ENCODE data around the gene BRINP3.

BRINP3 gene

GRCh38 chr1:190104961-190105360, 372.7 kb downstream of the BRINP3 start:
- DNase-seq (ENCODE audit: low read depth) = no peak

- DNase-seq (ENCODE audit: low read depth) = no peak
Measured at GRCh38 chr1:190102757-190103326, 374.8 kb downstream of the BRINP3 start.

DNA sequence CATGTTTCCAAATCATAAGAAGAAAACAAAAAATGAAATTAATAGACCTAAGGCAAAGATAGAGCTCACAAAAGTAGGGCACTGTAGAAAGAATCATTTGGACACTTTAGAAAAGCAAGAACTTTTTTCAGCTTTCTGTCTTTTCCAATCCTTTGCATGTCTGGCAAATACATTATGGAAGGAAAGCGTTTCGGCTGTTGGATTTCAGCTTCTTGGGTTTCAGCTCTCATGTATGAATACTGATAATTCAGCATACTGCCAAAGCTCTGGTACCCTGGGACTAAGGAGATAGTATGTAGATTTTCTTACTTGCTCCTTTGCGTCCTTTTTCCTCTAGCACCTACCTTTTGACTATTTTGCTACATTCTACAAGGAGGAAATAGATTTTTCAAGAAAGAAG, 375.9 kb downstream of the BRINP3 start:
- DNase-seq (ENCODE audit: low read depth) = no peak

DNA sequence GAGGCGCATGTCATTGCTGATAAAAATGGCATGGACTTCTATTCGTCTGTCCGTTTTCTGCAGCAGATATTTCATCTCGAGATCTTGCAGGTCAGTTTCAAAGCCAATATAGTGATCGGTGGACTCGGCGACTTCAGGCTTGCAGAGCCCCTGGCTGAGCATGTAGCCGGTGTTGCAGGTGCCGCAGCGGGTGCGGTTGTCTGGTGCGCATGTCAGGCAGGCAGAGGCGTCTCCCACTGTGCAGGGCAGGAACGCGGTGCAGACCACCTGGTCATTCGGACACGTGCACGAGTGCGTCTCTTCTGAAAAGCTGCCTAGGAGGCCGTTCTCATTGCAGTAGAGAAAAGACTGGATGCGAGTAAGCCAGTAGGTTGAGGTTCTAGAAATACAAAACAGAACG, 378.9 kb downstream of the BRINP3 start:
- DNase-seq (ENCODE audit: low read depth) = no peak

DNA sequence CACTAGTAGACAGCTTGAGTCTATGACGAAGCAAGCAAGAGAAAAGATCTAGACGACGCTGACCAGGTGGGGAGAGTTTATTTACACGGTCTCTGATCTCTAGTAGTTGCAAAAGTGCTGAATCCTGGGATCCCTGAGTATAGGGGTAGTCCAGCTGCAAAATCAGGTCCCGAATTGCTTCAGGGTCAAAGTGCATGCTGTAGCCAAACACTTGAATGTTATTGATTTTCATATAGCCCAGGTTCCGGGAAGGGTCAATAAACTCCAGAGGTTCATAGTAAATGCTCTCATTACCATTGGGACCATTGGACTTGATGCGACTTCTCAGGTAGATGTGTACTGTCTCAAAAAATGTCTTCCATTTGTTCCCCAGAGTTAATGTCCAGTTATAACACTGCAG, 379.6 kb downstream of the BRINP3 start:
- no peak for DNase-seq (ENCODE audit: low read depth)

DNA sequence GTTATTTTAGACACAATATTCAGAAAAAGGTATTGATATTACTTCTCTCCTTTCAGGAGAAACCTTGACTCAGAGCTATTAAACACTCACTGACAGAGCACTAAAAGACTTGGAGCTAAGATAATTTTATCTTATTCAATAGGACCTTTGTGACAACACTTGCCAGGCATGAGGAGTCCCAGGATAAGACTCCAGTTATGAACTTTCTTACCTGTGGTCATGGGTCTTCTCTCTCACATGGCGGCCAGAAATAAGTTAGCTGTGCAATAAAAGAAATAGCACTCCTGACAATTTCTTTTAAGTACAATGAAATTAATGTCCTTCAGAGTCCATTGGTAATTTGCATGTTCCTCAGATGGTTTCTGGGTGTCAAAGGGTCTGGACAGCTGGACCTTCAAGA, 382.1 kb downstream of the BRINP3 start:
- DNase-seq (ENCODE audit: low read depth) = no peak

DNA sequence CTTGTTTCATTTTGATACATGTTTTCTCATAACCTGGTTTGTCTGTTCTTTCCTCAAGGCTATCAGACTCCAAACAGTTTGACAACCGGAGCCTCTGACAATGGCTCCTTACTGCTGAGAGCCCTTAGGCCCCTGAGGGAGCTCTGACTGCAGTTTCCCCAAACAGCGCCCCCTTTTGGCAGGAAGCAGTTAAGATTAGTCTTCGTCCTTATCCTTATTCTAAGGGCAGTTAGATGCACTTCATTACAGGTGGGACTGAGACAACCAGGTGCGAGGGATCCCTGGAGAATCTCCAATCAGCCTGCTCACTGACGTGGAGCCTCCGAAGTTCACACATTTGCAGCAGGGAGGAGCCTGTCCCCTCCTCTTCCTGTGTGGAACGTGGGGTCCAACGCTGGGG, 393.1 kb downstream of the BRINP3 start:
- no peak for DNase-seq (ENCODE audit: low read depth)

GRCh38 chr1:190068304-190068703, 409.4 kb downstream of the BRINP3 start:
- no peak for DNase-seq (ENCODE audit: low read depth)

GRCh38 chr1:190067592-190067991, 410.1 kb downstream of the BRINP3 start:
- DNase-seq (ENCODE audit: low read depth) = no peak

DNA sequence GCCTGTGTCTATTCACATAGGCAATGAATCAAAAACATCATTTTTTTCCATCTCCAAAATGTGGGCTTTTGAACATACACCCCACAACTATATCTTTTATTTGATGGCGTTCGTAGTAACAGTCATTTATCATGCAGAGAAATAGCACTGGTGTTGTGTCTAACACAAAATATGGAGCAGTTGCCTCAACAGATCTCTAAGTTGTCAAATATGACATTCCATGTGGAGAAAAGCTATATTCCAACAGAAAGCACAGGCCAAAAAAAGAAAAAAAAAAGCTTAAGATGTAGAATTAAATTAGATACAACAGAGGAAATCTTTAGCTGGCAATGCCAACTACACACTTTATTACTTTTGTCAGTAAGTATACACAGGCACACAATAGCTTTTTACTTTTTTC, 411.7 kb downstream of the BRINP3 start:
- DNase-seq (ENCODE audit: low read depth) = no peak

DNA sequence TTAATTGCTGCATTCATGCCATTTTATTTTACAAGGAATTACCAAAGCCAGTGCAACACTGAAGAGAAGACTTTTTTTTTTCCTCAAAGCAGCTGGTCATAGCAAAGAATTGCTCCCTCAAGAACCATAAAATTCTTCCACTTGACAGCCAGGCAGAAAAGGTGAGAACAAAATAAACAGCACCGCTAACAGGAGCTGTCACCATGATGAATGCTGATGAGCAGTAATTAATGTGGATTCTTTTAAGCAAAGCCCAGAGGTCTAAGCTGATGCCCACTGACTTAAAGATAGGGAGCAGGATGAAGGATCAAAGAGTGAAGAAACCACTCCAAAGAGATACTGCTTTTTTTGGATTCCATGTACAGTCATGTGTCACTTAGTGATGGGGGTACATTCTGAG, 428.4 kb downstream of the BRINP3 start:
- DNase-seq (ENCODE audit: low read depth) = no peak
